GM23248 (cell line): ENCODE measurements around the gene VSIG2. TPM values are rescaled to one million over a fixed set of nuclear protein-coding genes. Genes with fewer than 3 reads are reported as not detected.

Experiments
- DNase-seq: peaks from one replicate; pipeline ENCODE4 v3.0.0-alpha.2; 2015
- H2AFZ ChIP-seq: fragments of 200-600 bp; sonication (generic); 2 replicates; pipeline ENCODE4 v1.6.1; 2016; ENCODE audit warnings: antibody characterized with exemption
- H3F3A ChIP-seq: fragments of 200-600 bp; sonication (generic); 2 replicates; pipeline ENCODE4 v1.6.1; 2016; ENCODE audit warnings: mild to moderate bottlenecking, antibody characterized with exemption, mixed run types; ENCODE audit not compliant: insufficient read depth
- H3K27ac ChIP-seq: fragments of 200-600 bp; sonication (generic); 2 replicates; pipeline ENCODE4 v1.5.1; 2016; ENCODE audit warnings: mild to moderate bottlenecking
- H3K27me3 ChIP-seq: fragments of 200-600 bp; sonication (generic); replicated peaks from 2 replicates; pipeline ENCODE4 v1.6.1; 2016; ENCODE audit warnings: mild to moderate bottlenecking; ENCODE audit not compliant: insufficient read depth
- H3K36me3 ChIP-seq: fragments of 200-600 bp; sonication (generic); 2 replicates; pipeline ENCODE4 v1.6.1; 2016; ENCODE audit warnings: low read depth, mild to moderate bottlenecking
- H3K4me1 ChIP-seq: fragments of 200-600 bp; sonication (generic); 2 replicates; pipeline ENCODE4 v1.6.1; 2016; ENCODE audit warnings: mild to moderate bottlenecking; ENCODE audit not compliant: insufficient read depth
- H3K4me2 ChIP-seq: fragments of 200-600 bp; sonication (generic); one replicate; pipeline ENCODE4 v1.6.1; 2016; ENCODE audit warnings: mild to moderate bottlenecking; ENCODE audit not compliant: unreplicated experiment
- H3K4me3 ChIP-seq: fragments of 200-600 bp; sonication (generic); 2 replicates; pipeline ENCODE4 v1.5.1; 2016; ENCODE audit warnings: mild to moderate bottlenecking
- H3K79me2 ChIP-seq: fragments of 200-600 bp; sonication (generic); 2 replicates; pipeline ENCODE4 v1.6.1; 2016; ENCODE audit warnings: mild to moderate bottlenecking; ENCODE audit not compliant: insufficient read depth
- H3K9ac ChIP-seq: fragments of 200-600 bp; sonication (generic); 2 replicates; pipeline ENCODE4 v1.6.1; 2016; ENCODE audit warnings: mild to moderate bottlenecking
- H3K9me2 ChIP-seq: fragments of 200-600 bp; sonication (generic); 2 replicates; pipeline ENCODE4 v1.6.1; 2016; ENCODE audit warnings: mixed run types, mild to moderate bottlenecking, moderate library complexity; ENCODE audit not compliant: insufficient read depth
- H3K9me3 ChIP-seq: fragments of 200-600 bp; sonication (generic); one replicate; pipeline ENCODE4 v1.6.1; 2017; ENCODE audit warnings: low read depth
- H4K20me1 ChIP-seq: fragments of 200-600 bp; sonication (generic); 2 replicates; pipeline ENCODE4 v1.6.0; 2016; ENCODE audit not compliant: insufficient read depth
- EZH2 ChIP-seq: fragments of 200-600 bp; sonication (generic); IDR thresholded peaks from 2 replicates; pipeline ENCODE4 v1.6.1; 2018; ENCODE audit warnings: antibody characterized with exemption, mild to moderate bottlenecking; ENCODE audit not compliant: insufficient read depth, poor library complexity, severe bottlenecking
- EZH2phosphoT487 ChIP-seq: fragments of 200-600 bp; sonication (generic); IDR thresholded peaks from 2 replicates; pipeline ENCODE4 v1.6.1; 2018; ENCODE audit warnings: antibody characterized with exemption, moderate library complexity, mild to moderate bottlenecking, low read depth; ENCODE audit not compliant: insufficient read depth
- WGBS, 2 experiments: methylation state at CpG; one replicate each; pipeline ENCODE4 v1.1.6; 2015 to 2017; ENCODE audit warnings: low lambda C conversion rate in 2 of 2, low coverage in 1 of 2; ENCODE audit errors: missing lambda C conversion rate in 2 of 2; 5-methylcytosine and 5-hydroxymethylcytosine counted together
- in situ Hi-C: fragments of 300-500 bp; cut with MboI; formaldehyde crosslinking; loops from 2 replicates; pipeline ENCODE4 v1.15.0; 2020
- polyA plus RNA-seq: library from polyadenylated mRNA; unstranded; fragments of >200 nt; fragmentation: Nextera tagmentation; extraction: Ambion mirVana; gene quantifications from 2 replicates; pipeline ENCODE4 v1.2.1, GENCODE V29; 2016
- total RNA-seq: library from RNA; depleted of rRNA; stranded (reverse); fragments of >200 nt; shearing (Covaris generic); gene quantifications from 2 replicates; pipeline ENCODE4 v1.2.3, GENCODE V29; 2014

The VSIG2 gene
- total and polyA plus RNA-seq, 2 experiments from 2014 or later: not detected

DNA sequence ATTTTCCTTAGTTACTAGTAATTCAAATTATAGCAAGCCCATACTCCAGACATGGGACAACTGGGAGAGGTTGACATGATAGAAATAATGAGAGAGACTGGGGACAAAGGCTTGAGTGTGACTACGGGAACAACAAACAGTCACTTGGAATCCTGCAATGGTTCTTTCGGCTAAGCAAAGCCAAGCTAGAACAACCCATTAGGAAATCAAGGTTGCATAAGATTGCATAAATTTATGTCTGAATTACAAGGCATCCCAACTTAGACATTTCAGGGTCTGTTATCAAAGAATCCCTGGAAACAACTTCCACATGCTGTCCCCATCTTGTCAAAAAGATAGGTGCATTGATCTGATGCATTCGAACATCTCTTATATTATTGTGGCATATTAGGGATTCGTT, 22.5 kb downstream of the VSIG2 start:
- no peak for DNase-seq
- Histone ChIP-seq H3K9ac (no peak overlapping the region), H3K9me3 (no peaks in the 10 kb centered on the region), H3F3A (no peaks in the 10 kb centered on the region), H2AFZ (no peak overlapping the region), H3K4me2 (no peak overlapping the region), H3K4me1 (peaks cover 5% of the 10 kb centered on the region; the same call in 1 of the 2 replicates), H3K27ac (no peak overlapping the region), H4K20me1 (no peaks in the 10 kb centered on the region), H3K4me3 (no peak overlapping the region), H3K27me3 (peaks cover 25% of the 10 kb centered on the region), H3K9me2 (no peaks in the 10 kb centered on the region), H3K36me3 (no peaks in the 10 kb centered on the region), H3K79me2 (no peaks in the 10 kb centered on the region)
- in situ Hi-C loops: no loop called here
- TF ChIP-seq EZH2 (no peak), EZH2phosphoT487 (no peak)
- WGBS, 2 experiments: 70 to 76% methylated on average over 4 of the region's 4 CpGs

DNA sequence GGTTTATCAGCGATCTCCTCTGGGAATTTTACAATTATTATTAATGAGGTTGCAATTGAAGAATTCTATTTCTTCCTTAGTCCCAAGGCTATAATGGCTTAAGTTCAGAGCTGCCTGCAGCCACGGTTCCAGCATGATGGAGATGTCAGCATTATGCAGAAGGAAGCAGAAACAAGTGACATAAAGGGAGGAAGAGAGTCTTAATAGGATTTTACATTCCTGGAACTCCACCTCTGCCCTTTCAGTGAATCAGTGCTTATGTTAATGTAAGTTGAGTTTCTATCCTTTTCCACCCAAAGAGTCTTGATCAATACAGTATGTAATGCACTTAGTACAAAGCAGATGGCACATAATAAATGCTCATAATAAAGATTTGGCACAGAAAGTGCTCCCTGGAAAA, 23.9 kb downstream of the VSIG2 start:
- no peaks in the 10 kb centered on the region for H3K9me2 ChIP-seq
- H3K79me2 ChIP-seq: no peaks in the 10 kb centered on the region
- H2AFZ ChIP-seq: no peak overlapping the region
- H3K9me3 ChIP-seq: no peaks in the 10 kb centered on the region
- no peak overlapping the region for H3K4me3 ChIP-seq
- H3F3A ChIP-seq: no peaks in the 10 kb centered on the region
- DNase-seq: no peak
- no peaks in the 10 kb centered on the region for H4K20me1 ChIP-seq
- H3K36me3 ChIP-seq: no peaks in the 10 kb centered on the region
- in situ Hi-C loops: no loop called here
- H3K9ac ChIP-seq: no peak overlapping the region
- no peak overlapping the region for H3K4me2 ChIP-seq
- H3K27me3 ChIP-seq: peaks cover 36% of the 10 kb centered on the region
- 62 to 72% methylated on average over 2 of the region's 2 CpGs for WGBS, 2 experiments
- peaks cover 5% of the 10 kb centered on the region; the same call in 1 of the 2 replicates for H3K4me1 ChIP-seq
- TF ChIP-seq EZH2 (no peak), EZH2phosphoT487 (no peak)
- no peak overlapping the region for H3K27ac ChIP-seq

DNA sequence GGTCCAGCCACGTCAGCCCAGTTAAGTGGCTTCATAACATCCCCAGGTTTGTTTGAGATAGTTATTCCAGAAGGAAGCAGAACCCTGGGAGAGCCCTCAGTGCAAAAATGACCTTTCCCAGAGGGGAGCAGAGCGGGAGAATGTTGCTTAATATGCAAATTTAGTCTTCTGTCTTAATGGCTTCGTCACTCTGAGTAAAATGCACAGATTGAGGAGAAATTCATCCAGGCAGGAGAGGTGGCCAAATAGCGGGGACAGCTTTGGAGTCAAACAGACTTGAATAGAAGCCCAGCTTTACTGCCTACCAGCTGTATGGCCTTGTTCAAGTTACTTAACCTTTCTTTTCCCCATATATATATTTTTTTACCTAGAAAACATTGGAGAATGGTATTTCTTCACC, 24.6 kb downstream of the VSIG2 start:
- Histone ChIP-seq H3K27me3 (peaks cover 41% of the 10 kb centered on the region), H3K9me3 (no peaks in the 10 kb centered on the region), H3K4me3 (no peak overlapping the region), H3K9ac (no peak overlapping the region), H4K20me1 (no peaks in the 10 kb centered on the region), H3K4me1 (peaks cover 5% of the 10 kb centered on the region; the same call in 1 of the 2 replicates), H3K9me2 (no peaks in the 10 kb centered on the region), H3K36me3 (no peaks in the 10 kb centered on the region), H3K79me2 (no peaks in the 10 kb centered on the region), H2AFZ (no peak overlapping the region), H3K4me2 (no peak overlapping the region), H3F3A (no peaks in the 10 kb centered on the region), H3K27ac (no peak overlapping the region)
- in situ Hi-C loops: no loop called here
- no peak for DNase-seq
- no peak for TF ChIP-seq EZH2phosphoT487
- TF ChIP-seq EZH2: no peak
- WGBS, 2 experiments: 63 to 64% methylated on average over 4 of the region's 4 CpGs

DNA sequence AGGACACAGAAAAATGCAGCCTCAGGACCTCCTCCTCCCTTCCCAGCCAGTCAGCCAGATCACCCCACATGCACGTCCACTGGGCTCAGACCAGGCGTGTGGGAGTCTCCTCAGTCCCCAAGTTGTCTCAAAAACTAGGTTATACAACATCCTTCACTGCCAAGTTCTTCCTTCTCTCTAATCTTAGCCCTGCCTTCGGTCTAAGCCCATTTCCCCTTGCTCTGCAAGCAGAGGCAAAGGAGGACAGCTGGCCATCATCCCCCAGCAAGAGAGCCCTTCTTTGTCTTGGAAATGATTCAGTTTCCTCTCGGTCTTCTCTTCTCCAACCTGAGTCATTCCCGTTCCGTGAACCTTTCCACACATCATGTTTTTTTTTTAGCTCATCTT, 26.3 kb downstream of the VSIG2 start:
- no peak for TF ChIP-seq EZH2
- Histone ChIP-seq H3F3A (no peaks in the 10 kb centered on the region), H3K27ac (no peak overlapping the region), H3K27me3 (peaks cover 56% of the 10 kb centered on the region), H3K9me3 (no peaks in the 10 kb centered on the region), H3K79me2 (no peaks in the 10 kb centered on the region), H3K4me1 (peaks cover 5% of the 10 kb centered on the region; the same call in 1 of the 2 replicates), H3K9ac (no peak overlapping the region), H4K20me1 (no peaks in the 10 kb centered on the region), H3K36me3 (no peaks in the 10 kb centered on the region), H3K4me3 (no peak overlapping the region), H3K9me2 (no peaks in the 10 kb centered on the region), H2AFZ (no peak overlapping the region), H3K4me2 (no peak overlapping the region)
- 24 to 25% methylated on average over 6 of the region's 6 CpGs for WGBS, 2 experiments
- in situ Hi-C loops: no loop called here
- peak; percentile 63 for DNase-seq
